ENCODE results near the gene PKIB. TPM values are rescaled to one million over a fixed set of nuclear protein-coding genes. Genes with fewer than 3 reads are reported as not detected.
A peak's percentile ranks its signal among the peaks of the same experiment; 100 is the strongest.
"Not testable (repeated sequence)": the region's sequence is repeated elsewhere in the genome, so short reads cannot be mapped to it uniquely, and the experiment has no call there.

PKIB gene
- total RNA-seq, 1 donor from 2014 or later, result 1.4 TPM

DNA sequence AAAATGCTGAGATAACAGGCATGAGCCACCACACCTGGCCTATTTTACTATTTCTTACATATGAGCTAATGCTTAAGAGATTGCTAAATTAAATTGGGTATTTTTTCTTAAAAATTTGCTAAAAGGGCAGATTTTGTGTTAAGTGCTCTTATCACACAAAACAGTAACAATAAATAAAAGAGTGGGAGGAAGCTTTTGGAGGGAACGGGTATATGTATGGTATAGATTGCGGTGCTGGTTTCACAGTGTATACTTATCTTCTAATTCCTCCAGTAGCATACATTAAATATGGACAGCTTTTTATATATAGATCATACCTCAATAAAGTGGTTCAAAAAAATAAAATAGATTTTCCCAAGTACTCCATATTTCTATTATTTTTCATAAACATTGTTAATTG lies 129.9 kb downstream of the PKIB start:
- DNase-seq (ENCODE audit: low read depth), result no peak

DNA sequence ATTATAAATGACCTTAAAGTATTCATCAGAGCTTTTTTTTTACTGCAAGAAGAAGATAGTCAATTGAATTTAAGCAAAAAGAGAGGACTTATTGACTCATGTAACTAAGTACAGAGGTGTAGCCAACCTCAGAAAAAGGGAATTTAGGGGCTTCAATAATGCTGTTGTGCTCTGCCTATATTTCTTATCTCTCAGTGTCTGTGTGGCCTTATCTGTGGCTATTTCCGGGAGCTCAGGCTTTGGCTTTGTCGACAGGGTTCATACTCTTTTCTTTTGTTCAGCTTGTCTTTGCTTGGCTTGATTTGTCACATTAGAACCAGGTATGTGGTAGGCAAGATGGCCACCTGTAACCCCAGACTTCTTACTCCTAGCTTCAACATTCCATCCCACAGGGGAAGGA lies 130.7 kb downstream of the PKIB start:
- no peak for DNase-seq (ENCODE audit: low read depth)

- DNase-seq (ENCODE audit: low read depth), result not testable (repeated sequence)
These were observed 134.0 kb downstream of the PKIB start for GRCh38 chr6:122744247-122744646.

GRCh38 chr6:122744856-122745255 lies 134.7 kb downstream of the PKIB start:
- not testable (repeated sequence) for DNase-seq (ENCODE audit: low read depth)

DNA sequence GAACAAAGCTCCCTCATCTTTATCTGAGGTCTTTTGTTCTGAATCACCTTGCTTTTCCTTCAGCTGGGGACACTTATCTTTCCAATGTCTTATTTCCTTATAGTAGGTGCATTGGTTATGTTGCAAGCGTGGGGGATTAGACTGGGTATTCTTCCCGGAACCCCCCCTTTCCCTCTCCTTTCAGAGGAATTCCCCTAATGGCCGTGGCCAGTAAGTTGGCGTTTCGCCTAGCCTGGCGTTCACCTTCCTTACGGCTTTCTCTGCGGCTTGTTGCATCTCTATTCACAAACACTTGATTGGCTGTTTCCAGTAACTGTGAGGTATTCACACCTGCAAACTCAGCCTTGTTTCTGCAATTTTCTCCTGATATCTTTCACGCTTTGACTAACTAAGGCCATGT lies 136.5 kb downstream of the PKIB start:
- no peak for DNase-seq (ENCODE audit: low read depth)

GRCh38 chr6:122747573-122747972 lies 137.4 kb downstream of the PKIB start:
- DNase-seq (ENCODE audit: low read depth), result no peak

DNA sequence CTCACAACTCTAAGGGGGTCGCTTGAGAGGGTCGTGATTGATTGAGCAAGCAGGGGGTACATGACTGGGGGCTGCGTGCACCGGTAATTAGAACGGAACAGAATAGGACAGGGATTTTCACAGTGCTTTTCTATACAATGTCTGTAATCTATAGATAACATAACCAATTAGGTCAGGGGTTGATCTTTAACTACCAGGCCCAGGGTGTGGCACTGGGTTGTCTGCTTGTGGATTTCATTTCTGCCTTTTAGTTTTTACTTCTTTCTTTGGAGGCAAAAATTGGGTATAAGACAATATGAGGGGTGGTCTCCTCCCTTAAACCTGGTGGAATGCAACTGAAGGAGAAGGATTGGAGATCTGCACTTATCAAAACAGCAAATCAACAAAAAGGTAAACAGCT lies 138.7 kb downstream of the PKIB start:
- DNase-seq (ENCODE audit: low read depth), result not testable (repeated sequence)

- DNase-seq (ENCODE audit: low read depth), result peak; percentile 31
These were observed 139.3 kb downstream of the PKIB start for GRCh38 chr6:122749451-122750050.

- no peak for DNase-seq (ENCODE audit: low read depth)
These were observed 141.1 kb downstream of the PKIB start for GRCh38 chr6:122751326-122751725.

DNA sequence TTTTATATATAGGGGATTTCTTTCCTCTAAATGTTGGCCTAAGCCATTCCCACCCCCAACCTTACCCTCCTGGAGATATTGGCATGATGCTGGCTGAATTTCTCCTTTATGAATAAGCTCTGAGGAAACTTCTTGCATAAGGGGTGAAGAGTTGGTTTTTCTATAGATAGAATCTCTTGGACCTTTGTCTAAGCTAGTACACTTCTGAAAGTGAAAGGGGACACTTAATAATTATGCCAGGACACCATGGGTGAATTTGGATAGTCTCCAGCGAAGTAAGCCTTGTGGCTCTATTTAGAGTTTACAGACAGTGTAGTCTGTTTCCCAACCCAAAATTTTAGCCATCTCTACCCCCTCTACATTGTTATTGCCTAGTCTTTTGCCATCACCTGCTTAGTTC lies 142.3 kb downstream of the PKIB start:
- no peak for DNase-seq (ENCODE audit: low read depth)

DNA sequence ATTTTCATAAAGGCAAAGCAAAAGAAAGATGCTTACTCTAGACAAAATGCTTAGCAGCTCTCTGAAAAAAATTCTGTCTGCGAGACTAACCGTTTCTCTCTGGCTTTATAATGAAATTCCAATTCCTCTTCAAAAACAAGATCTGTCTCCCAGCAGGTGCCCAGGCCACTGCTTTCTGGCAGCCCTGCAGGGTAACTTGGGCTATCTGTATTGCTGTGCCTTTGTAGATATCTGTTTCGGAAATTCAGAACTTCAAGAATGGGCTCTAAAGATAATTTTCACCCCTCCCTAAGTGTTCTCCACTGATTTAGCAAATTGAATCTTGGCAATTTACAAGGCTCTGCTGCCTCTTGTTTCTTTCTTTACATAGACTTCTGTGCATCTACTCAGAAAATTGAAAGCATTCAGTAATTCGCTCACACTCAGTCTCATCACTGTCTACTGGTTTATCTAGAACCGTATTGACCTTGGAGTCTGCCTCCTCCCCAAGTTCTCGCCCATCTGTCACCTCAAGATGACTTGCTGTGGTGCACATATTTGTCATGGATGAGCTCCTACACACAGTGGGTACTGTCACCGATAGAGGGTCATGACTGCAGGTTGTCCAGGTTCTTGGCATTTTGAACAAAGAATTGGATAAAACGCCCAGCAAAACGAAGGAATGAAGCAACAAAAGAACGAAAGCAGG lies 142.9 kb downstream of the PKIB start:
- DNase-seq (ENCODE audit: low read depth), result no peak

DNA sequence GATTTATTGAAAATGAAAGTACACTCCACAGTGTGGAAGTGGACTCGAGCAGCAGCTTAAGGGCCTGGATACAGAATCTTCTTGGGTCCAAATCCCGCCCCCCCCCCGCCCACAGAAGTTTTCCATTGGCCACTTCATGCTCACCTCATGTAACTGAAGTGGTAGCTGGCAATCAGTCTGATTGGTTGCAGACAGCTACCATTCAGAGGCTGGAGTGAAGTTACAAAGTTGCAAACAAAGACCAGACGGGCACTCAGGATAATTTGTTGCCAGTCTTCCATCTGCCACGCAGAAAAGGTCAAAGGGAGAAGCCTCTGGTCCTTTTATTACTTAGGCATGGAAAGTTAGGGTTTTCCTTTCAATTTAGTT lies 143.5 kb downstream of the PKIB start:
- DNase-seq (ENCODE audit: low read depth), result peak; percentile 58

DNA sequence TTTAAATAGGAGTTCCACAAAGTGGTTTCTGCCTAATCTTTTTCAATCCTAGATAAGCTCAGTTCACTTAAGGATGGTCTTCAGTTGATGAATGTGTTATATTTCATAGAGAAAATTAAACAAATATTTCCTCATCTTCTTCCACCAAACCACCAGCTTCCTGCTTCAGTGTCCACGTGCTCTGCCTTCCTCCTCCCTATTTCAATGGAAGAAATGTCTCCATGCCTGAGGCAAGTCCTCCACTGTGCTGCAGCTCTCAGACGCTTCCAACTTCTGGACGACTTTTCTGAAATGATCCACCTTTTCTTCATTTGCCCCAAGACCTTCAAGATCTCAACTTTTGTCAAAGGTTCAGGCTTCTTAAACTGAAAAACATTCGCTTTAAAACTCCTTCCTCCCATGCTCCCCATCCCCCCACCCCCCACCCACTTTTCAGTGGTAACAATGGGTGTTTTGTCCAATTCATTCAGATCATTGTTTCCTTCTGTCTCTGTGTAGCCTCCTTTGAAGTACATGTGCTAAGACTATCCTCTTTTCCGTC lies 144.1 kb downstream of the PKIB start:
- no peak for DNase-seq (ENCODE audit: low read depth)

- no peak for DNase-seq (ENCODE audit: low read depth)
These were observed 145.7 kb downstream of the PKIB start for GRCh38 chr6:122755901-122756300.

DNA sequence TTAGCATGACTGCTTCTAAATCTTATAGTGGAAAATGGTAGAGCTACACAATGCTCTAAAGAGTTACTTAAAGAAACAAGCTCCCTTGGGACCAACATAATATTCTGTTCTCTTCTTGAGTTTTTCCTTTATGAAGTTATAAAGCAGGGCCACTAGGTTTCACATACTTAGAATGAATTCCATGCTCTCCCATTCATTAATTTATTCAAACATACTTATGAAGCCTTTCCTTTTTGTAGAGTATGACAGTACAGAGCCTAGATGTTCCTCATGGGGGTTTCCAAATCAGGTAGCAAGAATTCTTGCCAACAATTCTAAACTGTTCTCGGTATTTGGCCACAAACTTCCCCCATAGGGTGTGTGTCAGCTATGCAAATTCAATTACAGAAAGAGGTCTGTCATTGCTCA lies 148.7 kb downstream of the PKIB start:
- no peak for DNase-seq (ENCODE audit: low read depth)

GRCh38 chr6:122760330-122760729 lies 150.1 kb downstream of the PKIB start:
- DNase-seq (ENCODE audit: low read depth), result no peak

- DNase-seq (ENCODE audit: low read depth), result no peak
These were observed 156.1 kb downstream of the PKIB start for GRCh38 chr6:122766256-122766655.

DNA sequence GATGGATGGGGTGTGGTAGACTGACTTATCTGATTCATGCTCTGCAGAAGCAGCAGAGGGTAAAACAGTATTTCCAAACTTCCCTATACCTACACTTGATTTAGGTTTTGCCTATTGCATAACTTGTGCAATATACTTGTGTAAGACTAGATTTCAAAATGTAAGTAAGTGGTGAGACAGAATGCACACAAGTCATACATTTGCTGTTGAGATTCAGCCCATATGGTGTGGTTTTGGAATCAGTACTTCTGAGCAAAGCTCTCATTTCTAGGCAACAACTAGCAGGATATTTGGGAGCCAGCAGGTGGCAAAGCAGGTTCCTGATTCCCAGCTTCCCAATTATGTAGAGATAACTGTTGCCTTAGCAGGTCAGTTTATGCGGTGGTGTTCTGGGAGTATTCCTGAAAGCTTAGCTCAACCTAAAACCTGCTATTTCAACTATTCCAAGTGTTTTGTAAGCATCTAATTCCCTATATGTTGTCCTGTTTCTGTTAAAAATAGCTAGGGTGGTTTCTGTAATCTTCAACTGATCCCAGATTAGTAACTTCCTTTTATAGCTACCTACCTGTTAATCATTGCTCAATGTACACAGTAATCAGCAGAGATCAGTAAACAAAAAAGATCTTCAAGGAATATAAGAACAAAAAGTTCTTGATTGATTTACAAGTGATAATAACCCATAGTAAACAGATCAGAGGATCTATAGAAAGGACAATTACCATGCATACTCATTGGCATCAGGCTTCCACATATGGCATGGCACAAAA lies 160.8 kb downstream of the PKIB start:
- no peak for DNase-seq (ENCODE audit: low read depth)

- DNase-seq (ENCODE audit: low read depth), result no peak
These were observed 162.7 kb downstream of the PKIB start for GRCh38 chr6:122772724-122773415.

Data from myocyte (in vitro differentiated cells).